Caco-2 (cell line): ENCODE measurements around the gene RNF186. TPM values are rescaled to one million over a fixed set of nuclear protein-coding genes. Genes with fewer than 3 reads are reported as not detected.

ENCODE experiments used
- BruUV-seq: library from RNA; stranded (reverse); fragments of 400-500 nt; replicated peaks from 2 replicates; lab custom pipeline; 2021; lab: Mats Ljungman, UMichigan
- CTCF ChIA-PET: fragments of 300-600 bp; sonication (Branson Sonifier 250); formaldehyde crosslinking; loops from one replicate; lab custom pipeline; 2022; ENCODE audit warnings: antibody characterized with exemption; lab: Charles Lee
- POLR2A ChIA-PET: fragments of 300-600 bp; sonication (Branson Sonifier 250); formaldehyde crosslinking; loops from one replicate; lab custom pipeline; 2022; ENCODE audit warnings: antibody characterized with exemption; lab: Charles Lee
- DNase-seq, 2 experiments: peaks; one replicate each; pipeline versions ENCODE4 v3.0.0 to v3.0.0-alpha.2; 2020 to 2022
- H3K27me3 ChIP-seq: replicated peaks from 2 replicates; pipeline ENCODE4 v1.6.0; 2011; ENCODE audit warnings: low read length; ENCODE audit not compliant: control insufficient read depth, insufficient read depth
- H3K36me3 ChIP-seq: 2 replicates; pipeline ENCODE4 v1.5.1; 2011; ENCODE audit warnings: low read length; ENCODE audit not compliant: control insufficient read depth, insufficient read depth
- H3K4me1 ChIP-seq: fragments of 250-450 bp; sonication (Bioruptor Pico); 2 replicates; pipeline ENCODE4 v1.5.1; 2020; ENCODE audit warnings: mild to moderate bottlenecking
- H3K4me3 ChIP-seq: 2 replicates; pipeline ENCODE4 v1.5.1; 2011; ENCODE audit warnings: low read depth, mild to moderate bottlenecking, control low read depth, low read length
- H3K9me3 ChIP-seq: fragments of 250-450 bp; sonication (Bioruptor Pico); 2 replicates; pipeline ENCODE4 v1.5.1; 2020; ENCODE audit warnings: mild to moderate bottlenecking, moderate library complexity
- H3K27ac Mint-ChIP-seq: one replicate; pipeline ENCODE4 v1.8.0; 2022; ENCODE audit warnings: mixed read lengths; ENCODE audit not compliant: unreplicated experiment
- H3K27me3 Mint-ChIP-seq: one replicate; pipeline ENCODE4 v1.8.0; 2022; ENCODE audit warnings: mixed read lengths; ENCODE audit not compliant: insufficient read depth, unreplicated experiment
- H3K36me3 Mint-ChIP-seq: one replicate; pipeline ENCODE4 v1.8.0; 2022; ENCODE audit warnings: mild to moderate bottlenecking, mixed read lengths; ENCODE audit not compliant: insufficient read depth, unreplicated experiment
- H3K4me1 Mint-ChIP-seq: one replicate; pipeline ENCODE4 v1.8.0; 2022; ENCODE audit warnings: low read depth, mixed read lengths; ENCODE audit not compliant: unreplicated experiment
- H3K4me3 Mint-ChIP-seq: one replicate; pipeline ENCODE4 v1.8.0; 2022; ENCODE audit warnings: mild to moderate bottlenecking, moderate library complexity, mixed read lengths; ENCODE audit not compliant: unreplicated experiment
- H3K9me3 Mint-ChIP-seq: one replicate; pipeline ENCODE4 v1.8.0; 2022; ENCODE audit warnings: mixed read lengths; ENCODE audit not compliant: unreplicated experiment
- CTCF ChIP-seq, 2 experiments: fragments of 200-600 bp in 1 of 2; IDR thresholded peaks; 1 replicate in 1 of 2; 2 replicates in 1 of 2; pipeline versions ENCODE4 v1.5.1 to v1.8.0; 2011 to 2022; ENCODE audit warnings: antibody characterized with exemption in 1 of 2, control low read depth in 1 of 2, inconsistent platforms in 1 of 2, low read depth in 1 of 2, low read length in 1 of 2, mild to moderate bottlenecking in 1 of 2, moderate library complexity in 1 of 2; ENCODE audit not compliant: insufficient read depth in 1 of 2, severe bottlenecking in 1 of 2, unreplicated experiment in 1 of 2
- intact Hi-C: fragments of 100-400 bp; cut with micrococcal nuclease; formaldehyde crosslinking; loops from one replicate; pipeline ENCODE4 v1.10.0; 2022; ENCODE audit not compliant: unreplicated experiment
- total RNA-seq: library from RNA; stranded (reverse); gene quantifications from 2 replicates; pipeline ENCODE4 v1.2.3, GENCODE V29; 2022

RNF186 gene
- total RNA-seq, 1 experiment from 2014 or later, result not detected

- no peak overlapping the region for H3K4me3 ChIP-seq
- POLR2A ChIA-PET, result no interaction called here
- no peaks in the 10 kb centered on the region for H3K9me3 ChIP-seq
- BruUV-seq, result no TSS peak
- DNase-seq, result no peak
- no peak for TF ChIP-seq CTCF (IDR thresholded peaks at IDR 0.05; ENCODE audit: insufficient read depth in 1 of 2, low read depth in 1 of 2, low read length in 1 of 2, severe bottlenecking in 1 of 2, unreplicated experiment in 1 of 2)
- no peaks in the 10 kb centered on the region for H3K4me1 ChIP-seq
- H3K27me3 ChIP-seq, result no peaks in the 10 kb centered on the region
- intact Hi-C loops, result no loop called here
- no peaks in the 10 kb centered on the region for H3K4me1 Mint-ChIP-seq
- H3K27ac Mint-ChIP-seq, result no peak overlapping the region
- no peaks in the 10 kb centered on the region for H3K27me3 Mint-ChIP-seq
- CTCF ChIA-PET, result no interaction called here
- no peaks in the 10 kb centered on the region for H3K9me3 Mint-ChIP-seq
- H3K4me3 Mint-ChIP-seq, result no peak overlapping the region
- H3K36me3 ChIP-seq, result no peaks in the 10 kb centered on the region
- peaks cover 8% of the 10 kb centered on the region for H3K36me3 Mint-ChIP-seq
Observed at GRCh38 chr1:19775317-19775716, 39.8 kb downstream of the RNF186 start.

- H3K27me3 ChIP-seq, result no peaks in the 10 kb centered on the region
- CTCF ChIA-PET, result no interaction called here
- H3K27ac Mint-ChIP-seq, result no peak overlapping the region
- no peaks in the 10 kb centered on the region for H3K4me1 ChIP-seq
- H3K36me3 Mint-ChIP-seq, result peaks cover 4% of the 10 kb centered on the region
- no TSS peak for BruUV-seq
- H3K4me3 Mint-ChIP-seq, result no peak overlapping the region
- no peak for TF ChIP-seq CTCF (IDR thresholded peaks at IDR 0.05; ENCODE audit: insufficient read depth in 1 of 2, low read depth in 1 of 2, low read length in 1 of 2, severe bottlenecking in 1 of 2, unreplicated experiment in 1 of 2)
- POLR2A ChIA-PET, result no interaction called here
- intact Hi-C loops, result no loop called here
- no peaks in the 10 kb centered on the region for H3K4me1 Mint-ChIP-seq
- no peaks in the 10 kb centered on the region for H3K36me3 ChIP-seq
- H3K4me3 ChIP-seq, result no peak overlapping the region
- no peaks in the 10 kb centered on the region for H3K9me3 ChIP-seq
- DNase-seq, result no peak
- H3K27me3 Mint-ChIP-seq, result no peaks in the 10 kb centered on the region
- H3K9me3 Mint-ChIP-seq, result no peaks in the 10 kb centered on the region
Observed at GRCh38 chr1:19774180-19774785, 40.8 kb downstream of the RNF186 start.

GRCh38 chr1:19773485-19773884 lies 41.6 kb downstream of the RNF186 start:
- Histone ChIP-seq H3K9me3 (no peaks in the 10 kb centered on the region), H3K4me1 (no peaks in the 10 kb centered on the region), H3K4me3 (no peak overlapping the region), H3K36me3 (no peaks in the 10 kb centered on the region), H3K27me3 (no peaks in the 10 kb centered on the region)
- intact Hi-C loops, result no loop called here
- H3K27me3 Mint-ChIP-seq, result no peaks in the 10 kb centered on the region
- ChIA-PET CTCF (no interaction called here), POLR2A (no interaction called here)
- H3K4me1 Mint-ChIP-seq, result no peaks in the 10 kb centered on the region
- H3K9me3 Mint-ChIP-seq, result no peaks in the 10 kb centered on the region
- TF ChIP-seq CTCF (IDR thresholded peaks at IDR 0.05; ENCODE audit: insufficient read depth in 1 of 2, low read depth in 1 of 2, low read length in 1 of 2, severe bottlenecking in 1 of 2, unreplicated experiment in 1 of 2), result no peak
- no peak for DNase-seq
- no peak overlapping the region for H3K4me3 Mint-ChIP-seq
- no peaks in the 10 kb centered on the region for H3K36me3 Mint-ChIP-seq
- BruUV-seq, result no TSS peak
- H3K27ac Mint-ChIP-seq, result no peak overlapping the region
